Tibial artery (tissue), 4 donors: ENCODE measurements around the gene OBSCN.
"Not testable (repeated sequence)": the region's sequence is repeated elsewhere in the genome, so short reads cannot be mapped to it uniquely, and the experiment has no call there.

Source experiments
- DNase-seq, 2 donors: peaks; one replicate each; pipeline ENCODE4 v3.0.0-alpha.2; 2019
- H3K27ac ChIP-seq, 2 donors: fragments of 200-600 bp; sonication (generic) in 1 of 2; 1 replicate in 1 of 2; 2 replicates in 1 of 2; pipeline ENCODE4 v1.5.1; 2018 to 2019; ENCODE audit warnings: mild to moderate bottlenecking in 1 of 2
- H3K27me3 ChIP-seq, 2 donors: fragments of 200-600 bp; sonication (generic) in 1 of 2; one replicate each; pipeline versions ENCODE4 v1.5.1 to v1.6.0; 2016 to 2019
- H3K36me3 ChIP-seq, 3 donors: fragments of 200-600 bp; sonication (generic) in 2 of 3; one replicate each; pipeline ENCODE4 v1.5.1; 2016 to 2019; ENCODE audit warnings: mild to moderate bottlenecking in 2 of 3
- H3K4me1 ChIP-seq, 4 donors: fragments of 200-600 bp; sonication (generic) in 2 of 4; 1 replicate in 3 of 4; 2 replicates in 1 of 4; pipeline ENCODE4 v1.5.1; 2016 to 2019
- H3K4me3 ChIP-seq, 2 donors: fragments of 200-600 bp; sonication (generic) in 1 of 2; 1 replicate in 1 of 2; 2 replicates in 1 of 2; pipeline ENCODE4 v1.5.1; 2018 to 2019; ENCODE audit warnings: mild to moderate bottlenecking in 2 of 2
- H3K9me3 ChIP-seq, 3 donors: fragments of 200-600 bp; sonication (generic) in 1 of 3; one replicate each; pipeline ENCODE4 v1.5.1; 2016 to 2019
- CTCF ChIP-seq, 2 experiments: fragments of 200-600 bp in 1 of 2; fragments of 450-650 bp in 1 of 2; IDR thresholded peaks; one replicate each; pipeline ENCODE4 v1.5.1; 2017 to 2019; ENCODE audit warnings: antibody characterized with exemption in 2 of 2, mild to moderate bottlenecking in 1 of 2, moderate library complexity in 1 of 2
- intact Hi-C: fragments of 100-400 bp; cut with DNase I; formaldehyde crosslinking; loops from one replicate; pipeline ENCODE4 v1.15.0; 2023; ENCODE audit warnings: low total_unique reads

Gene OBSCN

GRCh38 chr1:228169345-228169744, 38.5 kb upstream of the OBSCN start:
- Histone ChIP-seq H3K36me3 (peaks cover 0 to 7% (median 0%) of the 10 kb centered on the region in 3 donors), H3K4me3 (no peak overlapping the region), H3K4me1 (peaks cover 0 to 17% (median 12%) of the 10 kb centered on the region in 4 donors), H3K27me3 (no peaks in the 10 kb centered on the region), H3K27ac (no peak overlapping the region), H3K9me3 (no peaks in the 10 kb centered on the region)
- TF ChIP-seq CTCF (IDR thresholded peaks at IDR 0.05): no peak
- DNase-seq: no peak
- intact Hi-C loops: loop anchor here (5.0 to 10.0 kb wide), 3 partner anchors 65 to 435 kb away; partner anchors contain the start of genes C1orf35, JMJD4, MRPL55 and SNAP47

GRCh38 chr1:228170666-228171065, 37.2 kb upstream of the OBSCN start:
- Histone ChIP-seq H3K9me3 (no peaks in the 10 kb centered on the region), H3K27me3 (no peaks in the 10 kb centered on the region), H3K4me3 (no peak overlapping the region), H3K36me3 (peaks cover 0 to 19% (median 10%) of the 10 kb centered on the region in 3 donors), H3K4me1 (peaks cover 0 to 11% (median 6%) of the 10 kb centered on the region in 4 donors), H3K27ac (no peak overlapping the region)
- intact Hi-C loops: loop anchor here (10.0 kb wide), 1 partner anchor 104 kb away; no protein-coding TSS in a partner anchor
- no peak for TF ChIP-seq CTCF (IDR thresholded peaks at IDR 0.05)
- no peak for DNase-seq

DNA sequence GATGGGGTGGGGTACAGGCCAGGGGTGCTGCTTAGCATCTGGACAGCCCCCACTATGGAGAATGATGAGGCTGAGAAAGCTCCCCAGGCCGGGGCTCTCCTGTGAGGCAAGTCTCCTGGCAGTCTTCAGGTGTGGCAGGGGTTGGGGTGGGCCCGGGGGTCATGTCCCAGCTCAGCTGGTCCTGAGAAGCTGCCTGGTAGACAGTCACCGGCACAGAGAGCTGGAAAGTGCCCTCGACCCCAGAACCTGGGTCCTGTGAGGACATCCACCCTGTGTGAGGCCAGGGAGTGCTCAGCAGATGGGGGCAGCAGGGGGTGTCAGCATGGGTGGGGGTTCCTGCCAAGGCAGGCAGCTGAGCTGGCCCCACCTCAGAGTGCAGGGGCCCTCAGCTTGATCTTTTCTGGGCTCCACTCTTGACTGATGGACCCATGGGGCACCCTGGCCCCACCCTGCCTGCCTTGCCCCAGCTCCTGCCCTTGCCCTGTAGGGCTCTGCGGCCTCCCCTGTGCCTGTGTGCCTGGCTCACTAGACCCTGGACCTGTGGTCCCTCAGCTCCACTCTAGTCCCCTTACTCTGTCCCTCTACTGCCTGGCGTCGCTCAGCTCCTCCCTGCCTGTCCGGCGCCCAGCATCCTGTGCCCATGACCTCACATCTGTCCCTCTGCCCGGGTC, 36.5 kb upstream of the OBSCN start:
- Histone ChIP-seq H3K36me3 (peaks cover 0 to 25% (median 11%) of the 10 kb centered on the region in 3 donors), H3K4me1 (peaks cover 0 to 10% (median 6%) of the 10 kb centered on the region in 4 donors), H3K27ac (no peak overlapping the region), H3K4me3 (no peak overlapping the region), H3K27me3 (no peaks in the 10 kb centered on the region), H3K9me3 (no peaks in the 10 kb centered on the region)
- DNase-seq: peak in 1 of 2 donors; percentile 17
- intact Hi-C loops: loop anchor here (10.0 kb wide), 1 partner anchor 103 kb away; no protein-coding TSS in a partner anchor
- no peak for TF ChIP-seq CTCF (IDR thresholded peaks at IDR 0.05)

DNA sequence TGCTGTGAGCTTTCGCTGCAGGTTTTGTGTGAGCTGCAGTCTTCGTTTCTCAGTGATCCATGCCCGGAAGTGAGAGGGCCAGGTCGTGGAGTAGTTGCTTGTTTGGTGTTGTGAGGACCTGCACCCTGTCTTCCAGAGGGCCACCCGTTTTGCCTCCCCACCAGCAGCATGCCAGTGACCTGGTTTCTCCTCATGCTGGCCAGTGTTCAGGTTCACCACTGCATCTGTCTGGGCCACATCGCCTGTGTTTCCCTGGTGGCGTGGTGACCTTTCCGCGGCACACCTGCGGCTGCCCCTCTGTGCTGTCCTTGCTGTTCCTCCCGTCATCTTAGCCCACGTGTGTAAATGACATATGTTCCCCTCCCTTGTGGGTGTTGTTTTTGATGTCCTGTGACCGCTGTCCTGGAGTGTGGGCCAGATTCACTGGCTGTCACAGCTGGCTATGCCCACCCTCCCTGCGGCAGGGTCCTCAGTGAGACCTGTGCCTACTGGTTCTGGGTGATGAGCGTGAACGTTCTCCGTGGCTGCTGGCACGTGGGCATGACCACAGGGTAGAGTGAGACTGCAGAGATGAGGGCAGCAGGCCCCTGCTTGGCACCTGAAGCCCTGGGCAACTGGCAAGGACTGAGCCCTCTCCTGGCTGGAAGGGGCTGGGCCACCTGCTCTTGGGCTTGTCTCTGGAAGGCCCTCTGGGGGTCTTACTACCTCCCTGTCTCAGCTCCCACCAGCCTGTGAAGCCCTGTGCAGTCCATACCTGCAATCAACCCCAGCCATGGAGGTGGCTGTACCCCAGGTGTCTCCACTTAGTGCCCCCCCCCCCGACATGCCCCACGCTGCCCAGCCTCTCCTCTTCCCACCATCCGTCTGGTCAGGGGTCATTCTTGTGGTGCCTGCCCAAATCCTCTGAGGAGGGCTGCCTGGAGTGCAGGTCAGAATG, 35.0 kb upstream of the OBSCN start:
- no peak for TF ChIP-seq CTCF (IDR thresholded peaks at IDR 0.05)
- Histone ChIP-seq H3K27ac (no peak overlapping the region), H3K36me3 (peaks cover 0 to 25% (median 11%) of the 10 kb centered on the region in 3 donors), H3K4me1 (peaks cover 0 to 4% (median 0%) of the 10 kb centered on the region in 4 donors), H3K9me3 (no peaks in the 10 kb centered on the region), H3K4me3 (no peak overlapping the region), H3K27me3 (no peaks in the 10 kb centered on the region)
- intact Hi-C loops: loop anchor here (10.0 kb wide), 1 partner anchor 102 kb away; no protein-coding TSS in a partner anchor
- no peak for DNase-seq

- H3K27ac ChIP-seq, H3K4me1 ChIP-seq, H3K4me3 ChIP-seq, H3K27me3 ChIP-seq, H3K9me3 ChIP-seq: not testable (repeated sequence)
- H3K36me3 ChIP-seq: peaks cover 0 to 25% (median 11%) of the 10 kb centered on the region in 3 donors
- peak in 1 of 2 donors; percentile 64 for DNase-seq
- intact Hi-C loops: loop anchor here (10.0 kb wide), 1 partner anchor 101 kb away; no protein-coding TSS in a partner anchor
These were observed 34.0 kb upstream of the OBSCN start for GRCh38 chr1:228173528-228174481.
